GM12892 (cell line): ENCODE results near the gene JAK2.

ENCODE experiments used
- POLR2A ChIP-seq: IDR thresholded peaks from 2 replicates; pipeline ENCODE4 v1.6.1; 2011; ENCODE audit warnings: low read depth, low read length, control low read depth
- POLR2AphosphoS5 ChIP-seq: IDR thresholded peaks from 2 replicates; pipeline ENCODE4 v1.6.1; 2011; ENCODE audit warnings: low read depth, low read length, control low read depth
- TAF1 ChIP-seq: IDR thresholded peaks from 2 replicates; pipeline ENCODE4 v1.6.1; 2011; ENCODE audit warnings: low read depth, mild to moderate bottlenecking, control low read depth, low read length, borderline replicate concordance

- peak; percentile 53; the same call in 1 of the 2 replicates for TF ChIP-seq POLR2A
- no peak; the same call in 1 of the 2 replicates for TF ChIP-seq POLR2AphosphoS5
- no peak for TF ChIP-seq TAF1
Observed at GRCh38 chr9:4936823-4937222, 48.2 kb upstream of the JAK2 start.
